Motor neuron (in vitro differentiated cells): ENCODE measurements around the gene LGI4. TPM values are rescaled to one million over a fixed set of nuclear protein-coding genes. Genes with fewer than 3 reads are reported as not detected.
"Not testable (repeated sequence)": the region's sequence is repeated elsewhere in the genome, so short reads cannot be mapped to it uniquely, and the experiment has no call there.

Experiments used
- ATAC-seq, 8 experiments: fragments of 200-7000 bp; cut with Tn5 transposase; replicated peaks in 6 of 8; 2 replicates each; pipeline ENCODE4 v1.8.0; 2021; ENCODE audit warnings: mild to moderate bottlenecking in 8 of 8, moderate library complexity in 8 of 8
- H3K27ac ChIP-seq, 2 donors: fragments of 250-450 bp; sonication (Bioruptor Pico); 2 replicates each; pipeline ENCODE4 v1.9.0; 2021; ENCODE audit warnings: antibody characterized with exemption in 2 of 2, mild to moderate bottlenecking in 2 of 2, moderate library complexity in 1 of 2
- H3K4me1 ChIP-seq, 2 donors: fragments of 250-450 bp; sonication (Bioruptor Pico); replicated peaks in 1 of 2; 2 replicates each; pipeline ENCODE4 v1.6.1; 2021; ENCODE audit warnings: antibody characterized with exemption in 2 of 2, mild to moderate bottlenecking in 2 of 2, moderate library complexity in 1 of 2
- H3K4me3 ChIP-seq, 5 donors: fragments of 250-450 bp; sonication (Bioruptor Pico); 2 replicates each; pipeline ENCODE4 v1.9.0; 2021; ENCODE audit warnings: antibody characterized with exemption in 5 of 5, mild to moderate bottlenecking in 5 of 5, moderate library complexity in 4 of 5
- WGBS, 10 experiments: fragments of 450-650 bp; shearing (Covaris generic); methylation state at CpG; one replicate each; pipeline ENCODE4 v1.0.0; 2022; 5-methylcytosine and 5-hydroxymethylcytosine counted together
- in situ Hi-C, 9 experiments: fragments of 400-800 bp; cut with MboI; loops; one replicate each; pipeline ENCODE4 v1.15.0; 2021; ENCODE audit warnings: low sequenced_read_pairs in 9 of 9, low pct_unique_long_range_greater_than_20kb in 2 of 9; ENCODE audit not compliant: unreplicated experiment in 9 of 9
- total RNA-seq, 8 experiments: library from RNA; unstranded; fragments of 300-600 nt; gene quantifications; 2 replicates each; pipeline versions ENCODE4 v1.2.3 to v1.2.4, GENCODE V29; 2022

Gene LGI4
- total RNA-seq, 8 experiments from 2014 or later = 0.49 to 3.5 (median 1.7) TPM

GRCh38 chr19:35112995-35113688 lies 21.7 kb downstream of the LGI4 start:
- whole genome bisulfite sequencing, 10 experiments = 40 to 87% (median 83%) methylated on average over 1 to 6 of the region's 15 CpGs; no CpG with 5 or more reads in 3 of the 10 experiments
- ATAC-seq = no peak
- Histone ChIP-seq H3K4me1 (peaks cover 12 to 23% of the 10 kb centered on the region in 2 donors), H3K4me3 (no peak overlapping the region), H3K27ac (no peak overlapping the region)
- in situ Hi-C loops = no loop called here

- ATAC-seq = no peak
- Histone ChIP-seq H3K27ac (no peak overlapping the region), H3K4me1 (peaks cover 5 to 16% of the 10 kb centered on the region in 2 donors), H3K4me3 (no peak overlapping the region)
- 57 to 100% (median 76%) methylated on average over 1 to 4 of the region's 9 CpGs; no CpG with 5 or more reads in 4 of the 10 experiments for WGBS, 10 experiments
- in situ Hi-C loops = no loop called here
Measured at GRCh38 chr19:35110974-35111373, 23.9 kb downstream of the LGI4 start.

GRCh38 chr19:35109395-35110112 lies 25.3 kb downstream of the LGI4 start:
- peak in 1 of 8 experiments; percentile 11 for ATAC-seq
- Histone ChIP-seq H3K27ac (no peak overlapping the region), H3K4me3 (no peak overlapping the region), H3K4me1 (peaks cover 0 to 6% of the 10 kb centered on the region in 2 donors)
- in situ Hi-C loops = no loop called here
- WGBS, 10 experiments = 40 to 92% (median 68%) methylated on average over 1 to 15 of the region's 22 CpGs; no CpG with 5 or more reads in 5 of the 10 experiments

GRCh38 chr19:35108730-35109129 lies 26.1 kb downstream of the LGI4 start:
- ATAC-seq = no peak
- Histone ChIP-seq H3K4me3 (no peak overlapping the region), H3K27ac (no peak overlapping the region), H3K4me1 (peaks cover 0 to 3% of the 10 kb centered on the region in 2 donors)
- in situ Hi-C loops = no loop called here
- 88 to 100% methylated on average over 1 to 3 of the region's 11 CpGs; no CpG with 5 or more reads in 8 of the 10 experiments for WGBS, 10 experiments

GRCh38 chr19:35107545-35107944 lies 27.3 kb downstream of the LGI4 start:
- in situ Hi-C loops = no loop called here
- ATAC-seq = peak in 3 of 8 experiments; percentile 71 to 97 (median 96)
- WGBS, 10 experiments = 0 to 29% (median 24%) methylated on average over 1 to 4 of the region's 5 CpGs; no CpG with 5 or more reads in 6 of the 10 experiments
- peaks cover 0 to 3% of the 10 kb centered on the region in 2 donors for H3K4me1 ChIP-seq
- no peak overlapping the region for H3K27ac ChIP-seq
- H3K4me3 ChIP-seq = no peak overlapping the region

- in situ Hi-C loops = no loop called here
- no peak for ATAC-seq
- 75 to 100% (median 94%) methylated on average over 1 of the region's 2 CpGs; no CpG with 5 or more reads in 2 of the 10 experiments for WGBS, 10 experiments
- no peak overlapping the region for H3K4me3 ChIP-seq
- H3K4me1 ChIP-seq = peaks cover 0 to 3% of the 10 kb centered on the region in 2 donors
- H3K27ac ChIP-seq = no peak overlapping the region
Measured at GRCh38 chr19:35106898-35107541, 27.8 kb downstream of the LGI4 start.

GRCh38 chr19:35106291-35106583 lies 28.6 kb downstream of the LGI4 start:
- Histone ChIP-seq H3K4me3 (no peak overlapping the region), H3K27ac (no peak overlapping the region), H3K4me1 (peaks cover 0 to 3% of the 10 kb centered on the region in 2 donors)
- ATAC-seq = no peak
- WGBS, 10 experiments = 76 to 100% (median 88%) methylated on average over 1 to 4 of the region's 9 CpGs; no CpG with 5 or more reads in 4 of the 10 experiments
- in situ Hi-C loops = no loop called here

GRCh38 chr19:35105411-35106290 lies 29.2 kb downstream of the LGI4 start:
- 77 to 98% (median 86%) methylated on average over 6 to 25 of the region's 30 CpGs; no CpG with 5 or more reads in 1 of the 10 experiments for WGBS, 10 experiments
- Histone ChIP-seq H3K4me3 (no peak overlapping the region), H3K27ac (no peak overlapping the region), H3K4me1 (no peaks in the 10 kb centered on the region)
- in situ Hi-C loops = no loop called here
- ATAC-seq = no peak

GRCh38 chr19:35105047-35105410 lies 29.8 kb downstream of the LGI4 start:
- ATAC-seq = no peak
- no peak overlapping the region for H3K4me3 ChIP-seq
- in situ Hi-C loops = no loop called here
- WGBS, 10 experiments = 87 to 100% (median 92%) methylated on average over 1 to 5 of the region's 6 CpGs; no CpG with 5 or more reads in 3 of the 10 experiments
- H3K4me1 ChIP-seq = no peaks in the 10 kb centered on the region
- H3K27ac ChIP-seq = no peak overlapping the region

GRCh38 chr19:35104361-35104760 lies 30.5 kb downstream of the LGI4 start:
- in situ Hi-C loops = no loop called here
- WGBS, 10 experiments = 80 to 100% (median 84%) methylated on average over 1 to 6 of the region's 11 CpGs; no CpG with 5 or more reads in 5 of the 10 experiments
- ATAC-seq = no peak

GRCh38 chr19:35103614-35104013 lies 31.2 kb downstream of the LGI4 start:
- not testable (repeated sequence) for H3K27ac ChIP-seq, H3K4me3 ChIP-seq

More at GRCh38 chr19:35104361-35104760, 30.5 kb downstream of the LGI4 start:
- Histone ChIP-seq H3K27ac (no peak overlapping the region), H3K4me3 (no peak overlapping the region), H3K4me1 (no peaks in the 10 kb centered on the region)

GRCh38 chr19:35101949-35102348 lies 32.9 kb downstream of the LGI4 start:
- in situ Hi-C loops, H3K27ac ChIP-seq, H3K4me1 ChIP-seq, ATAC-seq, H3K4me3 ChIP-seq: not testable (repeated sequence)
- WGBS, 10 experiments = 59 to 100% (median 89%) methylated on average over 2 to 6 of the region's 10 CpGs; no CpG with 5 or more reads in 2 of the 10 experiments

More at GRCh38 chr19:35103614-35104013, 31.2 kb downstream of the LGI4 start:
- H3K4me1 ChIP-seq, in situ Hi-C loops, ATAC-seq: not testable (repeated sequence)
- 33 to 100% (median 73%) methylated on average over 1 to 8 of the region's 10 CpGs; no CpG with 5 or more reads in 3 of the 10 experiments for WGBS, 10 experiments
